SW480 (cell line): ENCODE results near the gene ACP7.
"Not testable (repeated sequence)": the region's sequence is repeated elsewhere in the genome, so short reads cannot be mapped to it uniquely, and the experiment has no call there.

ENCODE experiments used
- DNase-seq: peaks from one replicate; pipeline ENCODE4 v3.0.0-alpha.2; 2016; ENCODE audit warnings: low spot score

The ACP7 gene

GRCh38 chr19:39132344-39132969, 48.3 kb downstream of the ACP7 start:
- no peak for DNase-seq

- DNase-seq, result no peak
These were observed 49.5 kb downstream of the ACP7 start for GRCh38 chr19:39133431-39134270.

- no peak for DNase-seq
These were observed 51.5 kb downstream of the ACP7 start for GRCh38 chr19:39135701-39136100.

GRCh38 chr19:39136225-39136940, 52.2 kb downstream of the ACP7 start:
- DNase-seq, result no peak

- no peak for DNase-seq
These were observed 53.0 kb downstream of the ACP7 start for GRCh38 chr19:39137131-39137530.

- no peak for DNase-seq
These were observed 54.3 kb downstream of the ACP7 start for GRCh38 chr19:39138221-39139211.

- no peak for DNase-seq
These were observed 55.2 kb downstream of the ACP7 start for GRCh38 chr19:39139305-39139874.

GRCh38 chr19:39139971-39140453, 55.8 kb downstream of the ACP7 start:
- no peak for DNase-seq

GRCh38 chr19:39140594-39140993, 56.4 kb downstream of the ACP7 start:
- no peak for DNase-seq

- DNase-seq, result no peak
These were observed 57.8 kb downstream of the ACP7 start for GRCh38 chr19:39141929-39142328.

- DNase-seq, result no peak
These were observed 58.5 kb downstream of the ACP7 start for GRCh38 chr19:39142630-39143029.

- DNase-seq, result not testable (repeated sequence)
These were observed 59.7 kb downstream of the ACP7 start for GRCh38 chr19:39143757-39144289.

- DNase-seq, result no peak
These were observed 60.3 kb downstream of the ACP7 start for GRCh38 chr19:39144290-39145071.

- no peak for DNase-seq
These were observed 61.2 kb downstream of the ACP7 start for GRCh38 chr19:39145180-39145953.

- DNase-seq, result no peak
These were observed 61.9 kb downstream of the ACP7 start for GRCh38 chr19:39146091-39146490.

GRCh38 chr19:39146686-39147450, 62.7 kb downstream of the ACP7 start:
- no peak for DNase-seq

GRCh38 chr19:39147480-39147879, 63.3 kb downstream of the ACP7 start:
- DNase-seq, result no peak

GRCh38 chr19:39148939-39149529, 64.9 kb downstream of the ACP7 start:
- no peak for DNase-seq
